ENCODE data around the gene PHACTR1.
A peak's percentile ranks its signal among the peaks of the same experiment; 100 is the strongest.

Gene PHACTR1

GRCh38 chr6:13248584-13248985 is 532.0 kb downstream of the PHACTR1 start:
- Mint-ChIP-seq H3K36me3 (ENCODE audit: low read depth) (no peaks in the 10 kb centered on the region), H3K27ac (no peak overlapping the region)

GRCh38 chr6:13248994-13249393 is 532.4 kb downstream of the PHACTR1 start:
- Mint-ChIP-seq H3K4me1 (ENCODE audit: low read depth) (peaks cover 6% of the 10 kb centered on the region), H3K27ac (no peak overlapping the region), H3K9me3 (peaks cover 5% of the 10 kb centered on the region), H3K4me3 (no peak overlapping the region), H3K36me3 (ENCODE audit: low read depth) (no peaks in the 10 kb centered on the region), H3K27me3 (peaks cover 5% of the 10 kb centered on the region)

More at GRCh38 chr6:13248584-13248985, 532.0 kb downstream of the PHACTR1 start:
- H3K27me3 Mint-ChIP-seq = peaks cover 5% of the 10 kb centered on the region
- peaks cover 9% of the 10 kb centered on the region for H3K9me3 Mint-ChIP-seq
- H3K4me3 Mint-ChIP-seq = no peak overlapping the region
- H3K4me1 Mint-ChIP-seq (ENCODE audit: low read depth) = peaks cover 6% of the 10 kb centered on the region

GRCh38 chr6:13249817-13250216 is 533.2 kb downstream of the PHACTR1 start:
- Mint-ChIP-seq H3K27ac (no peak overlapping the region), H3K4me3 (no peak overlapping the region), H3K9me3 (peaks cover 4% of the 10 kb centered on the region), H3K36me3 (ENCODE audit: low read depth) (no peaks in the 10 kb centered on the region), H3K27me3 (peaks cover 5% of the 10 kb centered on the region), H3K4me1 (ENCODE audit: low read depth) (peaks cover 6% of the 10 kb centered on the region)

GRCh38 chr6:13250703-13251102 is 534.1 kb downstream of the PHACTR1 start:
- Mint-ChIP-seq H3K27me3 (peaks cover 5% of the 10 kb centered on the region), H3K27ac (no peak overlapping the region), H3K4me1 (ENCODE audit: low read depth) (peaks cover 6% of the 10 kb centered on the region), H3K4me3 (no peak overlapping the region), H3K36me3 (ENCODE audit: low read depth) (no peaks in the 10 kb centered on the region), H3K9me3 (peaks cover 2% of the 10 kb centered on the region)

- H3K4me1 Mint-ChIP-seq (ENCODE audit: low read depth) = peaks cover 6% of the 10 kb centered on the region
- no peak overlapping the region for H3K4me3 Mint-ChIP-seq
- peaks cover under 1% of the 10 kb centered on the region for H3K9me3 Mint-ChIP-seq
- no peaks in the 10 kb centered on the region for H3K36me3 Mint-ChIP-seq (ENCODE audit: low read depth)
- H3K27me3 Mint-ChIP-seq = peaks cover 5% of the 10 kb centered on the region
- no peak overlapping the region for H3K27ac Mint-ChIP-seq
Measured at GRCh38 chr6:13251242-13251641, 534.7 kb downstream of the PHACTR1 start.

- Mint-ChIP-seq H3K27ac (no peak overlapping the region), H3K9me3 (peaks cover 7% of the 10 kb centered on the region), H3K36me3 (ENCODE audit: low read depth) (no peaks in the 10 kb centered on the region), H3K4me1 (ENCODE audit: low read depth) (peaks cover 10% of the 10 kb centered on the region), H3K27me3 (peaks cover 5% of the 10 kb centered on the region), H3K4me3 (no peak overlapping the region)
Measured at GRCh38 chr6:13252790-13253189, 536.2 kb downstream of the PHACTR1 start.

- Mint-ChIP-seq H3K27me3 (peaks cover 5% of the 10 kb centered on the region), H3K4me1 (ENCODE audit: low read depth) (peaks cover 10% of the 10 kb centered on the region), H3K27ac (no peak overlapping the region), H3K36me3 (ENCODE audit: low read depth) (no peaks in the 10 kb centered on the region), H3K4me3 (no peak overlapping the region), H3K9me3 (peaks cover 7% of the 10 kb centered on the region)
Measured at GRCh38 chr6:13253272-13253671, 536.7 kb downstream of the PHACTR1 start.

GRCh38 chr6:13256266-13257001 is 539.9 kb downstream of the PHACTR1 start:
- Mint-ChIP-seq H3K27ac (no peak overlapping the region), H3K27me3 (no peaks in the 10 kb centered on the region), H3K4me1 (ENCODE audit: low read depth) (peaks cover 20% of the 10 kb centered on the region), H3K4me3 (no peak overlapping the region), H3K9me3 (peaks cover 7% of the 10 kb centered on the region), H3K36me3 (ENCODE audit: low read depth) (no peaks in the 10 kb centered on the region)

- H3K4me1 Mint-ChIP-seq (ENCODE audit: low read depth) = peaks cover 29% of the 10 kb centered on the region
- peaks cover 7% of the 10 kb centered on the region for H3K9me3 Mint-ChIP-seq
- no peaks in the 10 kb centered on the region for H3K36me3 Mint-ChIP-seq (ENCODE audit: low read depth)
- no peak overlapping the region for H3K27ac Mint-ChIP-seq
- no peaks in the 10 kb centered on the region for H3K27me3 Mint-ChIP-seq
- no peak overlapping the region for H3K4me3 Mint-ChIP-seq
Measured at GRCh38 chr6:13259393-13259792, 542.8 kb downstream of the PHACTR1 start.

- no peak overlapping the region for H3K27ac Mint-ChIP-seq
- peaks cover 29% of the 10 kb centered on the region for H3K4me1 Mint-ChIP-seq (ENCODE audit: low read depth)
- H3K36me3 Mint-ChIP-seq (ENCODE audit: low read depth) = no peaks in the 10 kb centered on the region
- H3K4me3 Mint-ChIP-seq = no peak overlapping the region
- H3K27me3 Mint-ChIP-seq = no peaks in the 10 kb centered on the region
- H3K9me3 Mint-ChIP-seq = peaks cover 7% of the 10 kb centered on the region
Measured at GRCh38 chr6:13260101-13260598, 543.6 kb downstream of the PHACTR1 start.

- peaks cover 7% of the 10 kb centered on the region for H3K9me3 Mint-ChIP-seq
- H3K27ac Mint-ChIP-seq = no peak overlapping the region
- H3K4me3 Mint-ChIP-seq = no peak overlapping the region
- H3K36me3 Mint-ChIP-seq (ENCODE audit: low read depth) = no peaks in the 10 kb centered on the region
- peaks cover 29% of the 10 kb centered on the region for H3K4me1 Mint-ChIP-seq (ENCODE audit: low read depth)
- H3K27me3 Mint-ChIP-seq = no peaks in the 10 kb centered on the region
Measured at GRCh38 chr6:13260831-13261230, 544.3 kb downstream of the PHACTR1 start.

GRCh38 chr6:13261464-13261994 is 545.0 kb downstream of the PHACTR1 start:
- H3K4me3 Mint-ChIP-seq = no peak overlapping the region

GRCh38 chr6:13262302-13263230 is 546.0 kb downstream of the PHACTR1 start:
- Mint-ChIP-seq H3K4me3 (no peak overlapping the region), H3K27me3 (no peaks in the 10 kb centered on the region), H3K4me1 (ENCODE audit: low read depth) (peaks cover 35% of the 10 kb centered on the region), H3K27ac (peak overlapping the region; percentile 1), H3K9me3 (peaks cover 5% of the 10 kb centered on the region), H3K36me3 (ENCODE audit: low read depth) (peaks cover 3% of the 10 kb centered on the region)

More at GRCh38 chr6:13261464-13261994, 545.0 kb downstream of the PHACTR1 start:
- H3K27me3 Mint-ChIP-seq = no peaks in the 10 kb centered on the region
- peaks cover 26% of the 10 kb centered on the region for H3K4me1 Mint-ChIP-seq (ENCODE audit: low read depth)
- no peaks in the 10 kb centered on the region for H3K36me3 Mint-ChIP-seq (ENCODE audit: low read depth)
- peaks cover 4% of the 10 kb centered on the region for H3K9me3 Mint-ChIP-seq
- H3K27ac Mint-ChIP-seq = peak overlapping the region; percentile 1

- Mint-ChIP-seq H3K36me3 (ENCODE audit: low read depth) (peaks cover 3% of the 10 kb centered on the region), H3K4me1 (ENCODE audit: low read depth) (peaks cover 35% of the 10 kb centered on the region), H3K4me3 (no peak overlapping the region), H3K27me3 (no peaks in the 10 kb centered on the region), H3K9me3 (peaks cover 5% of the 10 kb centered on the region), H3K27ac (no peak overlapping the region)
Measured at GRCh38 chr6:13263669-13264068, 547.1 kb downstream of the PHACTR1 start.
